HT1080 (cell line): ENCODE results near the gene SAMD13. TPM values are rescaled to one million over a fixed set of nuclear protein-coding genes. Genes with fewer than 3 reads are reported as not detected.

Experiments
- DNase-seq: peaks from one replicate; pipeline ENCODE4 v3.0.0-alpha.2; 2015; ENCODE audit warnings: low read depth
- total RNA-seq: library from RNA; depleted of rRNA; stranded (reverse); fragments of >200 nt; shearing (Covaris generic); gene quantifications from 2 replicates; pipeline ENCODE4 v1.2.3, GENCODE V29; 2014

SAMD13 gene
- total RNA-seq, 1 experiment from 2014 or later: 0.79 TPM

- peak; percentile 22 for DNase-seq
Measured at GRCh38 chr1:84344286-84344685, 42.8 kb downstream of the SAMD13 start.

DNA sequence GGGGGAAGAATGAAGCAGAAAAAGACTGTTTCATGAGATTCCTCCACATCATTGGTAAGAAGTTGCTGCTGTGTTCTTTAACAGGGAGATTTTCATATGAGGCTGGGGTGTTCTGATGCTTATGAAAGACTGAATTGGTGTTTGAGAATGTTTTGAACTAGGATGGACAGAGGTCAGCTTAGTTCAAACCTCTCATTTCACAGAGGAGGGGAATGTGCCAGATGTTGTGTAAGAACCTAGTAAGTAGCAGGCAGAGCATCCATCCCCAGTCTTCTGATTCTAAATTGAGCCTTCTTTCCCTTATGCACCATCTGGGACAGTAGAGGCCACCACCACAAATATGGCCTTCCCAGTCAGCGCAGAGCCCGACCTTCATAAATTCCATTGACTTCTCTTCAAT, 43.7 kb downstream of the SAMD13 start:
- DNase-seq: no peak

GRCh38 chr1:84347271-84347931, 45.9 kb downstream of the SAMD13 start:
- no peak for DNase-seq

DNA sequence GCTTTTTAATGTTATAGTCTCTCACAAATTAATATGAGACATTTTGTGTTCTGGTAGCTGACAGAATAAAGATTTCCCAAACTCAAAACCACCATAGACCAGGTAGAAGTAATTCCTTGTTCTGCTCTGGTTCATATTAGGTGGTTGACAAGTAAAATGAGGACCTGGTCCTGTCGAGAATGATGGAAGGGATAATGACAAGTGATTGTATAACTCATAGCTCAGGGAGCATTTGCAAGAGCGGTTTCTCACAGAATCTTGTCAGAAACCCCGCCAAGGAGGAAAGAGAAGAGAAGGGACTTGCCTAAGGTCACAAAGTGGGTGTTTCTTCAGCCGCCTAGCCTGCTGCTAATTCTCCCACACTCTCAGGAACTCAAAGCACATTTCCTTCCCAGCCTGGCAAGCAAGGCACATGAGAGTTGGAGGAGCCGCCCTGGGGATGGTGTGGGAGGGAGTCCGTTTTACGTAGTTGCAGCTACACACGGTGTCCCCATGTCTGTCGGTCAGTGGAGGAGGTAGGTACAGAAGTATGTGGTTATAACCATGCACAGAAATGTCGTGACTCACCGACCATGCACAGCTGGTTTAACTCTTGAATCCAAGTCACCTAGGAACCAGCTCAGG, 46.5 kb downstream of the SAMD13 start:
- DNase-seq: peak; percentile 32

DNA sequence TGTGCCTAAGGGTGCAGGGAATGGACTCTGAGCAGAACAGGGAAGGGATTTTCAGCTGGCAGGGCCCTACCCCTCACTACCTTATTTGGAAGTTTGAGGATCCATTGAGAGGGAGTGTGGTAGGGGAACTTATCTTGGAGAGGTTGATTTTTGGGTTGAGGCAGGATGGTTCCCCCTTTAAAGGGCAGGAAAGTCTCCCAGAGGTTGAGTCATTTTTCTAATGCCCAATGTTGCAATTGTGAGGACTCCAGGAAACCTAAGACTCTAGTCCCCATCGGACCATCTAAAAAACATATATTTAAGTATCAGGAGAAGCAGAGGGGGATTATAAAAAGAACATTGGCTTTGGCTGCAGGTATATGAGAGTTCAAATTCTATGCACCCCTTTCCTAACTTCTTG, 47.3 kb downstream of the SAMD13 start:
- DNase-seq: no peak

GRCh38 chr1:84350104-84350503, 48.6 kb downstream of the SAMD13 start:
- DNase-seq: no peak

- DNase-seq: no peak
Measured at GRCh38 chr1:84350550-84350949, 49.0 kb downstream of the SAMD13 start.

DNA sequence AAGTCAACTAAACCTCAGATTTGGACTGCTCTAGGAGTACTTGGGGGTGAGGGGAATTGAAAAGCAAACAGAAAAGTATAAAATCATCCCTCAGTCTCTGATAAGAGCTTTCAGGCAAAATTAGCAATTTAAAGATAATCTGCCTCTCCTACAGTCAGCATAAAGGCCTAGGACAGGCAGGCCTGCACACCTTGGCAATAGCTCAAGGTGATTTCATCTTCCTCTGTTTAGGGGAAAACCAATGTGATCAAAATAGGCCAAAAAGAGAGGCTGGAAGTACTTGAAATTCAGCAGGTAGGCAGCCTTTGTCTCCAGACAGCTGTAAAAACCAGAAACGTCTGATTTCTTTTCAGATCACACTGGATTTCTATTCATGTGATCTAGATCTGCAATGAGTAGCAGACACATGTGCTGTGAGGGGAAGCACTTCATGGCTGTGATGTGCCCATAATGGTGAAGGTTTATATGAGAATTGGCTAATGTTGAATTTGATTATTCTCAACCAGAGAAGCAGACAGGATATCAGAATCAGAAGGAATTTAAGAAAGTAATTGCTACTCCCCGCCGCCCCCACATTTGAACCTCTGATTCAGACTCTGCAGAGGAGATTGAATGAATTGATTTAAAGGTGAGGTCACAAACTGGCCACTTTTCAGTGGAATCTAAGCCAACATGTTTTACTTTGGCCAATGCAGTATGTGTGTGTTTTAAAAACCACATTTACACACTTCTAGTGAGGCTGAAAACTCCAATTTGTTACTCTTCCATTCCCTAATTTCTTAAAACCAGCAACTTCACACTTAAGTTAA, 51.0 kb downstream of the SAMD13 start:
- no peak for DNase-seq

DNA sequence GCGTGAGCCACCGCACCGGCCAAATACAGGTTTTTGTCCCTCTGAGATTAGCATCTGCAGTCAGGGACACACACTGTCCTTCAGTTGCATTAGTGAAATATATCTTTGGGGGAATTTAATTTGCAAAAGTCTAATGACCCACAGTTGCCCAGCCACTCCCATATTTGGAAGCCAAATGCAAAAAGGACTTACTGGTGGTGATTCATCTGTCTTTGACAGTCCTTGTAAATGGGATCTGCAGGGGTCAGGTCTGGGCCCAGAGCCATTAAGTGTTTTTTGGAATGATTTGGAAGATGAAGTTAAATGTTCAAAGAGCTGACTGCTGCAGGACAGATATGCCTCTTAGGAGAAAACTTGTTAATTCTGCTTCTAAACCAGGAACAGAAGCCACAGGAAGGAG, 52.2 kb downstream of the SAMD13 start:
- no peak for DNase-seq

DNA sequence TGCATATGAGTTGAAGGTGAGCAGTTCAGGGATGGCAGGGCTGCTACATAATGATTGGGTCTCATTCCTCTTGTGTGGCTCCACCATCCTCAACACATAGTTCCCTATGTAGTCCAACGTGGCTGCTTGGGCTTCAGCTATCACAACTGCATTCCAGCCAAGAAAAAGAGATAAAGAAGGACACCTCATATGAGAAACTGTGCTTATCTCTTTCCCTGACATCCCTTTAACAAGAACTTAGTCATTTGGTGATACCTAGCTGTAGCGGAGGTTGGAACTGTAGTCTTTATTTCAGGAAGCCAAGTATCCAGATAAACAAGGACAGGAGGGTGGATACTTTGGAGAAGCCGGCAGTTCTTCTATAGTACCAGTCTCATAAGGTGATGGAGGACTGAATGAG, 54.0 kb downstream of the SAMD13 start:
- DNase-seq: no peak

GRCh38 chr1:84356881-84357280, 55.4 kb downstream of the SAMD13 start:
- no peak for DNase-seq

GRCh38 chr1:84358695-84359094, 57.2 kb downstream of the SAMD13 start:
- DNase-seq: no peak

GRCh38 chr1:84360316-84360715, 58.8 kb downstream of the SAMD13 start:
- no peak for DNase-seq

- DNase-seq: no peak
Measured at GRCh38 chr1:84361796-84362195, 60.3 kb downstream of the SAMD13 start.

DNA sequence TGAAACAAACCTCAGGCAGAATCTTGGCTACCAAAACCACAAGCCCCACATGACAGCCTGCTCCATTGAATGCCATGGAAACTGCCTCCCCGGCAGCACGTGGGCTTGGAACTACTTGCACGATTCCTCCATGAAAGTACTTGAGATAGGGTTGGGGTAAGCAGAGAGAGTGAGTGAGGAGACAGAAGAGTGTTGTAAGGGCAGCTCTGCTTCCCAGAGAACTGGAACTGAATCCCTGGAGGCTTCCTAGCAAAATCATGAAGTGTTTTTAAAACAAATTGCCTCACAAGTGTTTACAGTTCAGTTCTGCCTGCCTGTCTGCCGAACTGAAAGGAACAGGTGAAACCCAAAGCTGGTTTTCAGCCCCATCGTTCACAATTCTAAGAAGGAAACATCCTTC, 61.5 kb downstream of the SAMD13 start:
- DNase-seq: no peak

DNA sequence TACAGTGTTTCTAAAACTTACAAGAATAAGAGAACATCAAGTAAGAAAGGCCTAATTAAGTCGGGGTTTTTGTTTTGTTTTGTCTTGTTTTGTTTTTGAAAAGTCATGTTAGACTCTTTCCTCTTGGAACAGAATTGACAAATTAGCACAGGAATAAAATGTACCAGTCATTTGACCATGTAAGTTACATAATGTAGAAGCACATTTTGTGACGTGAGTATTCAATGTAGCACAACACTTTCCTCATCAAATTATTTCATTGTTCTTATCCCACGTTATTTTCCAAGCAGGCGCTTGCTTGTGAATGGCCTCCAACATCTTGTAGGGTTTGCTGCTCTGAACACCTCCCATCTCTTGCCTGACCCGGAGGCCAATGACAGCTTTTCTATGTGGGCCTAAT, 62.1 kb downstream of the SAMD13 start:
- no peak for DNase-seq

GRCh38 chr1:84365225-84366221, 64.0 kb downstream of the SAMD13 start:
- DNase-seq: peak; percentile 96

- no peak for DNase-seq
Measured at GRCh38 chr1:84366786-84367185, 65.3 kb downstream of the SAMD13 start.

- no peak for DNase-seq
Measured at GRCh38 chr1:84367219-84367618, 65.7 kb downstream of the SAMD13 start.

DNA sequence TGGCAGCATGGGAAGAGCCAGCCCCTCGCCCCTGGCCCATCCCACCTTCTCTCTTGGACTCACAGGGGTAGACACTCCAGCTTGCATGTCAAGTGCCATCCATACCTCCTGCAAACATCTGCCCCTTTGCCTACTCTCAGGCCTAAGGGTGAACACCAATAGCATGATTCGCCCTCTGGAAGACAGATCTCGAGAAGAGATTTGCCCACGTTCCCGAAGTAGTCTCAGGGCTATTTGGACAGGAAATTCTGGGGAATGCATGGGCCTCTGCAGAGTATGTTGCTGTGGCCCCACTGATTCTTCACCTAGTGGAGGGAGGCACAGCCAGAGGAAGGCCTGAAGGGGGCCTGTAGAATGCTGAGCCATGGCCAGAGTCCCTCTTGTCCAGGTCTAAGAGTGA, 66.9 kb downstream of the SAMD13 start:
- no peak for DNase-seq

GRCh38 chr1:84370266-84370665, 68.8 kb downstream of the SAMD13 start:
- no peak for DNase-seq
